ENCODE results near the gene GLI1. TPM values are rescaled to one million over a fixed set of nuclear protein-coding genes. Genes with fewer than 3 reads are reported as not detected.

GLI1 gene
- total RNA-seq, 1 experiment from 2014 or later, result 25.8 TPM

DNA sequence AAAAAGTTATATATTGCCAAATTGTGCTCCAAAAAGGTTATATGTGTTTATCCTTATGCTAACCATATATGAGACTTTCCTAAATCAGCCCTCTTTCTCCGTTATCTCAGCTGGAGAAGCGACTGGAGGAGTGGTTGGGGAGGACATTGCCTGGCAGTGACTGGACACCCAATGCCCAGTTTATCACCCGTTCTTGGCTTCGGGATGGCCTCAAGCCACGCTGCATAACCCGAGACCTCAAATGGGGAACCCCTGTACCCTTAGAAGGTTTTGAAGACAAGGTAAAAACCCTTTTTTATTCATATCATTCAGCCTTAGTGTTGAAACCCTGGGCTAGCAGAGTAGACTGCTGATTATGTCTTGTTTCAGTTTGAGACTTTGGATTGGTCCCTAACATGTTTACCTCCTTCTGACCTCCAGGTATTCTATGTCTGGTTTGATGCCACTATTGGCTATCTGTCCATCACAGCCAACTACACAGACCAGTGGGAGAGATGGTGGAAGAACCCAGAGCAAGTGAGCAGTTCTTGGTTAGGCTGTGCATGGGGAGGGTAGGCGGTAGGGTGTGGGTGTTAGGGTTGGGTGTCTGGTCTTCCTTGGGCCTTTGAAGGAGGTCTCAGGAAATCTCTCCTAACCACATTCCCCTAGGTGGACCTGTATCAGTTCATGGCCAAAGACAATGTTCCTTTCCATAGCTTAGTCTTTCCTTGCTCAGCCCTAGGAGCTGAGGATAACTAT, 52.2 kb downstream of the GLI1 start:
- no peak overlapping the region for H4K5ac ChIP-seq (ENCODE audit: insufficient read length, low read depth, low read length)
- no peak overlapping the region for H2BK120ac ChIP-seq (ENCODE audit: low read depth, low read length, poor library complexity, severe bottlenecking)
- H3K9ac ChIP-seq (ENCODE audit: extremely low read depth, insufficient read length, low read length), result no peak overlapping the region
- H3K18ac ChIP-seq (ENCODE audit: insufficient read length, low read depth, low read length), result no peak overlapping the region
- H3K14ac ChIP-seq (ENCODE audit: insufficient read depth, low read length), result no peak overlapping the region
- Mint-ChIP-seq H3K9me3 (peaks cover 0 to 2% of the 10 kb centered on the region in 2 experiments; a peak in 1 of 5 replicates), H3K27ac (no peak overlapping the region), H3K4me3 (no peak overlapping the region), H3K4me1 (no peaks in the 10 kb centered on the region), H3K27me3 (ENCODE audit: low read depth) (0 out of 2 replicates have a peak, but pooled peaks cover 2% of the 10 kb centered on the region), H3K36me3 (ENCODE audit: insufficient read depth in 1 of 3, low read depth in 3 of 3) (peaks cover 69 to 85% (median 72%) of the 10 kb centered on the region in 3 experiments; a peak in 6 of 7 replicates)
- no peak for DNase-seq
- no peak for TF ChIP-seq CTCF (conservative IDR thresholded peaks at IDR 0.05)
- no peak overlapping the region for H3T11ph ChIP-seq (ENCODE audit: low read length)
- H3K23me2 ChIP-seq (ENCODE audit: insufficient read length, low read depth, low read length, poor library complexity, severe bottlenecking), result no peaks in the 10 kb centered on the region
- no peak overlapping the region for H3K23ac ChIP-seq (ENCODE audit: insufficient read length, low read depth, low read length)
- H2BK12ac ChIP-seq (ENCODE audit: insufficient read length, low read depth, low read length), result no peak overlapping the region
- H2BK20ac ChIP-seq (ENCODE audit: low read depth, low read length, poor library complexity, severe bottlenecking), result no peak overlapping the region
- H4K91ac ChIP-seq (ENCODE audit: insufficient read length, low read depth, low read length), result no peak overlapping the region
- H3K79me1 ChIP-seq (ENCODE audit: insufficient read depth, low read depth, low read length, poor library complexity, severe bottlenecking), result no peaks in the 10 kb centered on the region
- 0 out of 2 replicates have a peak, but pooled peaks cover 1% of the 10 kb centered on the region for H3K79me2 ChIP-seq (ENCODE audit: insufficient read depth, low read length)
- no CpG with 5 or more reads among the region's 7 CpGs for WGBS (ENCODE audit: extremely low coverage, insufficient read length, low lambda C conversion rate)
- H4K8ac ChIP-seq (replicated peaks; ENCODE audit: insufficient read length, low read depth, low read length), result no peak overlapping the region
- no peak overlapping the region for H2AFZ ChIP-seq (ENCODE audit: low read length)
- no peaks in the 10 kb centered on the region for H3K4me1 ChIP-seq (ENCODE audit: insufficient read depth, low read length)
- H2AK5ac ChIP-seq (ENCODE audit: insufficient read length, low read length), result no peak overlapping the region
- H2BK5ac ChIP-seq (ENCODE audit: insufficient read length, low read length), result no peak overlapping the region
- H2BK15ac ChIP-seq (ENCODE audit: low read depth, low read length), result no peak overlapping the region
- no peaks in the 10 kb centered on the region for H3K9me3 ChIP-seq (ENCODE audit: control insufficient read depth, low read depth, low read length)
- H3K56ac ChIP-seq (ENCODE audit: insufficient read length, low read depth, low read length), result no peak overlapping the region
- H3K27ac ChIP-seq (ENCODE audit: insufficient read length, low read depth, low read length), result no peak overlapping the region
- no peak overlapping the region for H3K4ac ChIP-seq (ENCODE audit: low read depth, low read length)
- H3K27me3 ChIP-seq (ENCODE audit: insufficient read depth, low read length), result no peaks in the 10 kb centered on the region
- no peak overlapping the region for H3K4me2 ChIP-seq (ENCODE audit: insufficient read depth, insufficient read length, low read length)
- no peaks in the 10 kb centered on the region for H4K20me1 ChIP-seq (ENCODE audit: control insufficient read depth, insufficient read depth, insufficient read length)

All from H9 (cell line).